ENCODE results near the gene THAP10.
"Not testable (repeated sequence)": the region's sequence is repeated elsewhere in the genome, so short reads cannot be mapped to it uniquely, and the experiment has no call there.

Gene THAP10

DNA sequence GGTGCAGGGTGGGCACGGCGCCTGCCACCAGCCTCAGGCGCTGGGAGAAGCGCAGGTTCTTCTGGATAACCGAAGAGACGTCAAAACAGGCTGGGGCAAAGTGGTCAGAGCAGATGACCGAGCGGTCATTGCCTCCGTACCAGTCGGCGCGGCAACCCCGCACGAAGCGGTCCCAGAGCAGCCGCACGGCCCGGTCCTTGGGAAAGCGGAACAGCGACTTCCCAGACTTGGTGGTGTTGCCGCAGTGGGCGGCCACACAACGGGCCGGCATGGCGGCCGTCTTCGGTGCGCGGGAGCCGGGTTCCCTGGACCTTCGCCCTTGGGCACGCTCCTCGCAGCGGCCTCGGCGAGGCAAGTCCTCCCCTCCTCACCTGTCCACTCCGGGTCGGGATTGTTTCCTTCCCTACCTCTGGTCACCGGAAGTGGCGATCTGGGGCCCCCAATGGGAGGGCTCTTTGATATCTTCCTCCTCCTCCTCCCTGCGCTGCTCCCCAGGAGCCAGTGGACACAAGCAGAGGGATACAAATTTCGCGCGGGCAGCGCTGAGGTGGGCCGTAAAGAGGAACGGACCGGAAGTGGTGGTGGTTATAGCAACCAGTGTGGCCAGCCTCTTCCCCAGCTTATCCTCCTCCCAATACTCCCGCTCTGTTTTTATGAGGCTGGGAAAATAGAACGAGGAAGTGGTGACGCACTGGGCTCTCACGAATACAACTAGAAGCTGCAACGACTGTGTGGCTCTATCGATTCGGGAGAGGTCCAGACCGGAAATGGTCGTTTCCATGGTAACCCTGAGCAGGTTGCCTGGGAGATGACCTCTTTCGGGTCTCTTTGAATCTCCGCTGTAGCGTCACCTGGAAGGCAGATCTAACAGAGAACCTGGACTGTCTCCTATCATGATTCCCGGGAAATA, at the start of gene THAP10, which contains the start of gene LRRC49:
THAP10 (minus strand) TSS at position 432 of the 910 bp plus-strand sequence; CDS start at position 271, 161 bp downstream.
LRRC49 (plus strand) TSS at position 825 of the 910 bp plus-strand sequence; CDS start at position 894, 69 bp downstream.
- H3K4me3 Mint-ChIP-seq, result peak within 1 kb of the TSS; percentile 91

DNA sequence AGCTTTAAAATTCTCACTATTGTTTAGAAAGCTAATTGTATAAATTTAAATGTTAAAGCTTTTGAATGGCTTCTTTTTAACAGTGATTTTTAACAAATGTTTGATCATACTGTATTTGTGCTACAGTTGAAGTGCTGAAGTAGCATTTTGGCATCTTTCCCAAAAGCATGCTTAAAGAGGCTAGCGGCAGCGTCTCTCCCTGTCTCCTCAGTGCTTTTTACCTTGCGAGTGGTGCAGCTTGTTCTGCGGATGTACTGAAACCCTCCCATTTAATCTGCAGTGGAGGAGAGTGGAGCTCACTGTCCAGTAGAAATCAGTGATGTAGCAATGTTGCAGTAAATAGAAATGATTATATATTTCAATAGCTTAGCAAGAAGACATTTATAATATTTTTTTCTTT, 44.1 kb upstream of the THAP10 start:
- no peaks in the 10 kb centered on the region for H3K9me3 Mint-ChIP-seq
- H3K4me1 Mint-ChIP-seq (ENCODE audit: low read depth), result no peaks in the 10 kb centered on the region
- peaks cover 19% of the 10 kb centered on the region for H3K27me3 Mint-ChIP-seq
- no peaks in the 10 kb centered on the region for H3K36me3 Mint-ChIP-seq (ENCODE audit: low read depth)
- no peak overlapping the region for H3K27ac Mint-ChIP-seq
- H3K4me3 Mint-ChIP-seq, result no peak overlapping the region

More for the DNA sequence above, at the start of gene THAP10, which contains the start of gene LRRC49:
- Mint-ChIP-seq H3K9me3 (no peaks in the 10 kb centered on the region), H3K36me3 (ENCODE audit: low read depth) (no peaks in the 10 kb centered on the region), H3K27ac (peak within 1 kb of the TSS; percentile 91), H3K27me3 (peaks cover 79% of the 10 kb centered on the region), H3K4me1 (ENCODE audit: low read depth) (peaks cover 11% of the 10 kb centered on the region)

DNA sequence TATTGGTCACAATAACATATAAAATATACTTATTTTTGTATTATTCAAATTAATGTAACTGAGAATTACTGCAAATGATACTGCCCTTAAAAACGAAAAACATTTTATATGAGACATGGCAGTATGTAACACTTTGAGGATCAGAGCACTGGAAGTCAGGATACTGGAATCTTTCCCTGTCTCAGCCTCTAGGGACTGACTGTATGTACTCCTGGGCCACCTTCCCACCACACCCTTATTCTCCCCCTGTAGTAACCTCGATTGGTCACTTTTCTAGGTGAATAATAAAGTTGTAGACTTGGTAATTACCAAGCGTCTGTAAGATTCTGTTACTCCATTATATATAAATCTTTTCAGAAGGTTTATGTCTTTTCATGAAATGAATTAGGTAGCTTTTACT, 43.4 kb upstream of the THAP10 start:
- no peaks in the 10 kb centered on the region for H3K36me3 Mint-ChIP-seq (ENCODE audit: low read depth)
- no peaks in the 10 kb centered on the region for H3K4me1 Mint-ChIP-seq (ENCODE audit: low read depth)
- H3K9me3 Mint-ChIP-seq, result no peaks in the 10 kb centered on the region
- no peak overlapping the region for H3K27ac Mint-ChIP-seq
- no peak overlapping the region for H3K4me3 Mint-ChIP-seq
- H3K27me3 Mint-ChIP-seq, result peaks cover 19% of the 10 kb centered on the region

DNA sequence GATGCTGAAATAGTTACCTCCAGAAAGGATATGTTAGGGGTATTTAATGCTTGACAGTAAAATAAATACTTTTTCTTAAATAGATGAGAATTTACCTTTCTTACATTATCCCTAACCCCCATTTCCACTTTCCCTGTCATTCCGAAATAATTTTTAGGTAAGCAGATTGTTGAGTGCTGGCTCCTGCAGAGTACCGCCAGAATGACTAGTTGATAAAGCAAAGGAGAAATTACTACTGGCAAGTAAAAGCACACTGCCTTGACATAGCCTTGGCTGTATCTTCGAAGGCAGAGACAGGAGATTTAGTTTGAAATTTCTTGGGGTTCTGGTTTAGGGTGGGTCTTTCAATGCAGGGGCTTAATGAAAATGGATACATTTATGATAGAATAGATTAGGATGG, 41.2 kb upstream of the THAP10 start:
- H3K9me3 Mint-ChIP-seq, result no peaks in the 10 kb centered on the region
- no peak overlapping the region for H3K4me3 Mint-ChIP-seq
- no peaks in the 10 kb centered on the region for H3K36me3 Mint-ChIP-seq (ENCODE audit: low read depth)
- no peaks in the 10 kb centered on the region for H3K4me1 Mint-ChIP-seq (ENCODE audit: low read depth)
- no peak overlapping the region for H3K27ac Mint-ChIP-seq
- peaks cover 20% of the 10 kb centered on the region for H3K27me3 Mint-ChIP-seq

DNA sequence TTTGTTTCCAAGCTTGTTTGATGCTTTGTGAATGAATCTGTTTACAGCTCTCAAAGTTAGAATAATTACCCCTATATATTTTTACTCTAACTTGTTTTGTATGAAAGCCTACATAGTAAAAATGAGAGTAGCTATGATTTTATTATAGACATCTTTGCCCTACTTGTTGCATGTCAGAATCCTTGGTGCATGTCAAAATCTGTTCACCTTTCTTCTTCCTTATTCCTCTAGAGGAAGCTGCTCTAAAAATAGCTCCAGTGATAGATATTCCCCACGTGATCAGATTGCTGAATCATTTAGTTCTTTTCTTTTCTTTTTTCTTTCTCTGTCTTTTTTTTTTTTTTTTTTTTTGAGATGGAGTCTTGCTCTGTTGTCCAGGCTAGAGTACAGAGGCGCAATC, 40.2 kb upstream of the THAP10 start:
- Mint-ChIP-seq H3K27me3 (peaks cover 25% of the 10 kb centered on the region), H3K9me3 (no peaks in the 10 kb centered on the region), H3K36me3 (ENCODE audit: low read depth) (no peaks in the 10 kb centered on the region), H3K4me1 (ENCODE audit: low read depth) (no peaks in the 10 kb centered on the region), H3K4me3 (no peak overlapping the region), H3K27ac (no peak overlapping the region)

DNA sequence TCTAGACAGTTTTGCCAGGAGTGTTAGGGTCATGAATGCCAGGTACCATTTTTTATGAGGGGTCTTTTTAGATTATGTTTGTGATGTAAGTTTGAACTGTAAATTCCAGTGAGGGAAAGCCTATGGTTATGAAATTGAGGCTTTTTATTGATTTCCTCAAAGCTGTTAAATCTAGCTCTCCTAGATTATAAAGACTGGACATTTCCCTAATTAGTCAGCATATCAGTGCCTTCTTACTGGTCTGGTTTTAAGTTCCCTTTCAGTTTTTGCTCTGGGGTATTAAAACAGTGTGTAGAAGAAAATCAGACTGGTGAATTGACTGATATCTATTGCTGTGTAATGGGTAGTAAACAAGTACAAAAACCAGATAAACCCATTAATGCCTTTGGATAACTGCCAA, 39.6 kb upstream of the THAP10 start:
- Mint-ChIP-seq H3K36me3 (ENCODE audit: low read depth) (no peaks in the 10 kb centered on the region), H3K27me3 (peaks cover 29% of the 10 kb centered on the region), H3K4me1 (ENCODE audit: low read depth) (no peaks in the 10 kb centered on the region), H3K4me3 (no peak overlapping the region), H3K9me3 (no peaks in the 10 kb centered on the region), H3K27ac (no peak overlapping the region)

DNA sequence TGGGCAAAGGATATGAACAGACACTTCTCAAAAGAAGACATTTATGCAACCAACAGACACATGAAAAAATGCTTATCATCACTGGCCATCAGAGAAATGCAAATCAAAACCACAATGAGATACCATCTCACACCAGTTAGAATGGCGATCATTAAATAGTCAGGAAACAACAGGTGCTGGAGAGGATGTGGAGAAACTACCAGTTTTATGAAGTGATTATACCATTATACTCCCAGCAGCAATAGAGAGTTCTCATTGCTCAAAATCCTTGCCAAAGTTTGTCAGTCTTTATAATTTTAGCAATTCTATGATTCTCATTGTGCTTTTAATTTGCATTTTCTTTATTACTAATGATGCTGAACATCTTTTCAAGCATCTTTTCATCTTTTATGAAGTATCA, 34.7 kb upstream of the THAP10 start:
- H3K27me3 Mint-ChIP-seq, result peaks cover 47% of the 10 kb centered on the region
- H3K4me1 Mint-ChIP-seq (ENCODE audit: low read depth); H3K36me3 Mint-ChIP-seq (ENCODE audit: low read depth); H3K4me3 Mint-ChIP-seq; H3K9me3 Mint-ChIP-seq; H3K27ac Mint-ChIP-seq: not testable (repeated sequence)

DNA sequence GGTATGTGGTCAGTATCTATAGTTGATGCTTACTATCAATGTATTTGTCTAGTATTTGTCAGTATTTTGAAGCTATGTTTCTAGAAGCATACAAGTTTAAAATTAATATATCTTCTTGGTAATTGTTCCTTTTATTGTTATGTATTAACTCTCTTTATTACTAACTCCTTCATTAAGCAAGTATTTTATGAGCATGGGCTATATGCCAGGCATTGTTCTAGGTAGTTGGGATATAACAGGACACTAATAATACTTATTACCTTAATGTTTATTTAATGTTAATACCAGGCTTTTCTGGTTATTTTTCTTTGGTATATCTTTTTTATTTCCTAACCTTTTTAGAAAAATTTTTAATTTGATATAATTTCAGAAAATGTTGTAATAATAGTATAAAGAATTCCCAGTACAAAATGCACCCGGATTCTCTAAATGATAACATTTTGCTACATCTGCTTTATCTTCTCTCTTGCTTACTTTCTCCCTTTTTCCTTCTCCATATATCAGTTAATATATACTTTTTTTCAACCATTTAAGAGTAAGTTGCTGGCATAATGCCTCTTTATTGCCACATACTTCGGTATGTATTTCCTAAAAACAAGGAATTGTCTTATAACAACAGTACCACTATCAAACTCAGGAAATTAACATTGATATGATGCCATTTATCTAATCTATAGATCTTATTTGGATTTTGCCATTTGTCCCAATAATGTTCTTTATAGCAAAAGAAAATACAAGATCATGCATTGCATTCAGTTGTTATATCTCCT, 31.3 kb upstream of the THAP10 start:
- Mint-ChIP-seq H3K27me3 (peaks cover 45% of the 10 kb centered on the region), H3K9me3 (peaks cover 7% of the 10 kb centered on the region), H3K27ac (no peak overlapping the region), H3K4me3 (no peak overlapping the region), H3K4me1 (ENCODE audit: low read depth) (no peaks in the 10 kb centered on the region), H3K36me3 (ENCODE audit: low read depth) (no peaks in the 10 kb centered on the region)

DNA sequence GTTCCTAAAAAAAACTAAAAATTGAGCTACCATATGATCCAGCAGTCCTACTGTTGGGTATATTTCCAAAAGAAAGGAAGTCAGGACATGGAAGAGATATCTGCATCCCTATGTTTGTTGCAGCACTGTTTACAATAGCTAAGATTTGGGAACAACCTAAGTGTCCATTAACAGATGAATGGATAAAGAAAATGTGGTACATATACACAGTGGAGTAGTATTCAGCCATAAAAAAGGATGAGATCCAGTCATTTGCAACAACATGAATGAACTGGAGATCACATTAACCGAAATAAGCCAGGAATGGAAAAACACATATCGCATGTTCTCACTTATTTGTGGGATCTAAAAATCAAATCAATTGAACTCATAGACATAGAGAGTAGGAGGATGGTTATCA, 29.9 kb upstream of the THAP10 start:
- no peaks in the 10 kb centered on the region for H3K4me1 Mint-ChIP-seq (ENCODE audit: low read depth)
- no peak overlapping the region for H3K27ac Mint-ChIP-seq
- peaks cover 41% of the 10 kb centered on the region for H3K27me3 Mint-ChIP-seq
- no peaks in the 10 kb centered on the region for H3K36me3 Mint-ChIP-seq (ENCODE audit: low read depth)
- H3K4me3 Mint-ChIP-seq, result no peak overlapping the region
- H3K9me3 Mint-ChIP-seq, result peaks cover 8% of the 10 kb centered on the region

DNA sequence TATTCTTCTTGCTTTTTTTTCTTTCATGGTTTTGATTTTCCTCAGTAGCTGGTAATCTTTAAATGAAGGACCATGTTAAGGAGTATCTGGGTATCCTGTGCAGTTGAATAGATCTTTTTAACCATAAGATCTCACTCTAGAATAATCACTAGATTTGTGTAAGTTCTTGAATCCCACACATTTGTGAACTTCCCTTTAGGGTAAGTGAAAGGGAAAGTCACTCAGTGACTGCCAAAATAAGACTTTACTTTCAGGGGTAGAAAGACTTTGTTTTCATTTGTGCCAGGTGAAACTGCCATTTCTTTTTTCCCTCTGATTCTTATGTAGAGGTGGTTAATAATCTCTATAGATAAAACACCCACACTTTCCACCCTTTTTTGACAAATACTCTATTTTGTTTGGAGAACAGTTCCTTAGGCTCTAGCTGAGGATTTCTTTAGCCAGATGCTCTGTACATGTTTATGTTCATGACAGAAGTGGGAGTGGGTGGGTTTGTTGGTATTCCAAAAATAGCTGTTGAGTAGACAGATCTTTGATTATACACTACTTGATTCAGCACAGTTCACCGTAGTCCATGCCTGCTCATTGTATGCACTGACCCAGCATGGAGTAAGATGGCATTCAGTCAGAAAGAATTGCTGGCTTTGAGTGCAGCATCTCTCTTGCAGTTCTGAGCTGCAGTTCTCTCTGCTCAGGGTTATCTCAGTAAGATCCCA, 28.9 kb upstream of the THAP10 start:
- Mint-ChIP-seq H3K27ac (no peak overlapping the region), H3K27me3 (peaks cover 35% of the 10 kb centered on the region), H3K4me3 (no peak overlapping the region), H3K36me3 (ENCODE audit: low read depth) (no peaks in the 10 kb centered on the region), H3K4me1 (ENCODE audit: low read depth) (no peaks in the 10 kb centered on the region), H3K9me3 (peaks cover 8% of the 10 kb centered on the region)

DNA sequence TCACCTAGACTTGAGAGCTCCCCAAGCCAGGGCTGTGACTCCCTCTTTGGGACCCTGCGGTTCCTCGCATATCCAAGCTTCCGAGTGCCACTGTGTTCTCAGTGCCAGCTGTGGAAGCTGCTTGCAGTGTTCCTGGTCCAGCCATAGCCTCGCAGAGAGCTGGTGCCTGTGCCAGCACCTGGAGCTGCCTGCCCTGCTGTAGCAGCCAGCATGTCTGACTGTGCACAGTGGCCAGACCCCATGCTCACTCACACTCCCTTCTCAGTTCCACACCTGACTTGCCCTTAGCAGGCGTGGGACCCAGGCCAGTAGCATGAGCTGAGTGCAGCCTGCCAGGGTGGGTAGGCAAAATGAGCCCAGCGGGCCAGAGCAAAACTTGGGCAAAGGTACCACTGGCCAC, 25.7 kb upstream of the THAP10 start:
- Mint-ChIP-seq H3K4me3 (no peak overlapping the region), H3K27ac (no peak overlapping the region), H3K36me3 (ENCODE audit: low read depth) (no peaks in the 10 kb centered on the region), H3K9me3 (peaks cover 8% of the 10 kb centered on the region), H3K4me1 (ENCODE audit: low read depth) (no peaks in the 10 kb centered on the region), H3K27me3 (peaks cover 16% of the 10 kb centered on the region)

DNA sequence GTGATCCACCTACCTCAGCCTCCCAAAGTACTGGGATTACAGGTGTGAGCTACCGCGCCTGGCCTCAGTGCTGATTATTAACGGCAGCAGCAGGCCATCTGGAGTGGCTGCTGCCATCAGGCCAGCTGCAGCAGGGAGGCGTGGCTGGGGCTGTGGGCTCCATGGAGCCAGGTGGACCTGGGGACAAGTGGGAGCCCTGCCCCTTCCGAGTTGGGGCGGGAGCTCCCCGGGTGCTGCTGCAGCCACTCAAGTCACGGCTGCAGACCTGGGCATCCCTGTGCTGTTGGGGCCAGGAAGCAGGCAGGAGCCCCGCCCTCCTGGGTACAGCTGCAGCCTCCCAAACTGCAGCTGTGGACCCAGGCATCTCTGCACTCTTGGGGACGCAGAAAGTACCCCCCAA, 24.3 kb upstream of the THAP10 start:
- peaks cover 3% of the 10 kb centered on the region for H3K9me3 Mint-ChIP-seq
- no peaks in the 10 kb centered on the region for H3K4me1 Mint-ChIP-seq (ENCODE audit: low read depth)
- H3K27ac Mint-ChIP-seq, result no peak overlapping the region
- no peak overlapping the region for H3K4me3 Mint-ChIP-seq
- H3K27me3 Mint-ChIP-seq, result peaks cover 8% of the 10 kb centered on the region
- no peaks in the 10 kb centered on the region for H3K36me3 Mint-ChIP-seq (ENCODE audit: low read depth)

DNA sequence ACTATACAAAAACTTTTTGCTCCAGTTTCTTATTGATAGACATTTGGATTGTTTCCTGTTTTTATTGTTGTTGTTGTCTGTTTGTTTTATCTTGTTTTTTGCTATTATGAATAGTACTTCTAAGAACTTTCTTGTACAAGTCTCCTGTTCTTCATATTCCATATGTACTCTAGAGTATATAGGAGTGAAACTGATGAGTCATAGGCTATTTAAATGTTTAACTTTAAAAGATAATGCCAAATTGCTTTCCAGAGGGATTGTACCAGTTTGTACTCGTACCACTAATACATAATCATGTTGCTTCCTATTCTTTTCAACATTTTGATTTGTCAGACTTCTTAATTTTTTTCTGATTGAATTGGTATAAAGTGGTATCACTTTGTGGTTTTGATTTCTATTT, 20.0 kb upstream of the THAP10 start:
- no peaks in the 10 kb centered on the region for H3K36me3 Mint-ChIP-seq (ENCODE audit: low read depth)
- H3K4me3 Mint-ChIP-seq, result no peak overlapping the region
- H3K4me1 Mint-ChIP-seq (ENCODE audit: low read depth), result no peaks in the 10 kb centered on the region
- H3K27ac Mint-ChIP-seq, result no peak overlapping the region
- peaks cover 4% of the 10 kb centered on the region for H3K27me3 Mint-ChIP-seq
- H3K9me3 Mint-ChIP-seq, result peaks cover 9% of the 10 kb centered on the region

DNA sequence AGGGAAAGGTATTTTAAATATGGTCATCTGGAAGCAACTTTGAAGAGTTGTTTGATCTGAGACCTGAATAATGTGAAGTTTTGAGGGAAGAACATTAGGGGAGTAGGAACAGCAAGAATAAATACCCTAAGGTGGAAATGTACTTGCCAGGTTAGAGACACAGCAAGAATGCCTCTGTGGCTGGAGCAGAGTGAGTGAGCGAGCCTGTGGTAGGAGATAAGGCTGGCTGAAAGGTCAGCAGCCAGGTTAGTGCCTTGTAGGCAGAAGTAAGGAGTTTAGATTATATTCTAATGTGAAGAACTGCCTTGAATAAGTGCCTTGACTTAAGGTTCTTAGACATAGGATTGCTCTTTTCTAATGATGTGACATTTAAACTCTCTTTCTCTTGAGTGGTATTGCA, 18.7 kb upstream of the THAP10 start:
- no peak overlapping the region for H3K4me3 Mint-ChIP-seq
- H3K36me3 Mint-ChIP-seq (ENCODE audit: low read depth), result no peaks in the 10 kb centered on the region
- H3K9me3 Mint-ChIP-seq, result peaks cover 12% of the 10 kb centered on the region
- H3K27me3 Mint-ChIP-seq, result peaks cover 9% of the 10 kb centered on the region
- no peak overlapping the region for H3K27ac Mint-ChIP-seq
- no peaks in the 10 kb centered on the region for H3K4me1 Mint-ChIP-seq (ENCODE audit: low read depth)

Data from stimulated activated naive CD8-positive, alpha-beta T cell treated with anti-CD3 and anti-CD28 coated beads, Interleukin-15, Interleukin-2, amounts not matched to agents 100 ng/mL and 50 ng/mL, for 24 hours (primary cell).